ENCODE data around the gene GNGT2.

DNA sequence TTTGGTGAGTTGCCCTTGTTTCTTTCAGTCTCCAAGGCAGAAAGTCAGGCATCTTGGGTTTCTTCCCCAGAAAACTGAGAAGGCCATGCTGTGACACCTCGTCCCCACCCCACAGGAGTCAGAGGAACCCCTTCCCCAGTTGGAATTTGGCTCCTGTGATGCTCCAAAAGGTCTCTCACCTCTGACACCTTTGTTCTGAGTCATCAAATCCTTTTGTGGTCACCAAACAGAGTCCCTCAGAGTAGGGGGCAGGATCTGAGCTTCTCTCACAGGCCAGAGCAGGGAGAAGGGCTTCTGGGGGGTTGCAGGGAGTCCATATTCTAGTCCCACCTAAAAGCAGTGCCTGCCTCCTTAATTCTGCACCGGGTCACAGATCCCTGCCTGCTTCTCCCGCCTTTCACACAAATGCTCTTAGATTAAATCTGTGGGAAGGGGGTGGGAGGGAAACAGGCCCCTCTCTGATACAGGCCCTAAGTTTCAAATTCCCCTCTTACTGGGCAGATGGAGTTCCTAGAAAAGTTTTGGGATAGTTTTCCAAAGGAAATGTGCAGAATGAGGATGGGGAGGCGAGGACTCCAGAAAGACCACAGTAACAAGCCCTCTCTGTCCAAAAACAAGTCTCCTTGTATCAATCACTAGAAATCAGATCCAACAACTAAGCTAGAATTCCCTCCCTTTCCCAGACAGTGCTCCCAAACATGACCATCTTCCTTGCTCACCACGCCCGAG lies 18.9 kb upstream of the GNGT2 start:
- TF ChIP-seq, protein P1, sequence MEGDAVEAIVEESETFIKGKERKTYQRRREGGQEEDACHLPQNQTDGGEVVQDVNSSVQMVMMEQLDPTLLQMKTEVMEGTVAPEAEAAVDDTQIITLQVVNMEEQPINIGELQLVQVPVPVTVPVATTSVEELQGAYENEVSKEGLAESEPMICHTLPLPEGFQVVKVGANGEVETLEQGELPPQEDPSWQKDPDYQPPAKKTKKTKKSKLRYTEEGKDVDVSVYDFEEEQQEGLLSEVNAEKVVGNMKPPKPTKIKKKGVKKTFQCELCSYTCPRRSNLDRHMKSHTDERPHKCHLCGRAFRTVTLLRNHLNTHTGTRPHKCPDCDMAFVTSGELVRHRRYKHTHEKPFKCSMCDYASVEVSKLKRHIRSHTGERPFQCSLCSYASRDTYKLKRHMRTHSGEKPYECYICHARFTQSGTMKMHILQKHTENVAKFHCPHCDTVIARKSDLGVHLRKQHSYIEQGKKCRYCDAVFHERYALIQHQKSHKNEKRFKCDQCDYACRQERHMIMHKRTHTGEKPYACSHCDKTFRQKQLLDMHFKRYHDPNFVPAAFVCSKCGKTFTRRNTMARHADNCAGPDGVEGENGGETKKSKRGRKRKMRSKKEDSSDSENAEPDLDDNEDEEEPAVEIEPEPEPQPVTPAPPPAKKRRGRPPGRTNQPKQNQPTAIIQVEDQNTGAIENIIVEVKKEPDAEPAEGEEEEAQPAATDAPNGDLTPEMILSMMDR (IDR thresholded peaks at IDR 0.05; ENCODE audit: low read depth, low read length, missing input control): no peak
- TF ChIP-seq, protein P2, sequence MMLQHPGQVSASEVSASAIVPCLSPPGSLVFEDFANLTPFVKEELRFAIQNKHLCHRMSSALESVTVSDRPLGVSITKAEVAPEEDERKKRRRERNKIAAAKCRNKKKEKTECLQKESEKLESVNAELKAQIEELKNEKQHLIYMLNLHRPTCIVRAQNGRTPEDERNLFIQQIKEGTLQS (IDR thresholded peaks at IDR 0.05): no peak
- no peak for TF ChIP-seq TAF1 (conservative IDR thresholded peaks at IDR 0.05)
- TF ChIP-seq, protein P3, sequence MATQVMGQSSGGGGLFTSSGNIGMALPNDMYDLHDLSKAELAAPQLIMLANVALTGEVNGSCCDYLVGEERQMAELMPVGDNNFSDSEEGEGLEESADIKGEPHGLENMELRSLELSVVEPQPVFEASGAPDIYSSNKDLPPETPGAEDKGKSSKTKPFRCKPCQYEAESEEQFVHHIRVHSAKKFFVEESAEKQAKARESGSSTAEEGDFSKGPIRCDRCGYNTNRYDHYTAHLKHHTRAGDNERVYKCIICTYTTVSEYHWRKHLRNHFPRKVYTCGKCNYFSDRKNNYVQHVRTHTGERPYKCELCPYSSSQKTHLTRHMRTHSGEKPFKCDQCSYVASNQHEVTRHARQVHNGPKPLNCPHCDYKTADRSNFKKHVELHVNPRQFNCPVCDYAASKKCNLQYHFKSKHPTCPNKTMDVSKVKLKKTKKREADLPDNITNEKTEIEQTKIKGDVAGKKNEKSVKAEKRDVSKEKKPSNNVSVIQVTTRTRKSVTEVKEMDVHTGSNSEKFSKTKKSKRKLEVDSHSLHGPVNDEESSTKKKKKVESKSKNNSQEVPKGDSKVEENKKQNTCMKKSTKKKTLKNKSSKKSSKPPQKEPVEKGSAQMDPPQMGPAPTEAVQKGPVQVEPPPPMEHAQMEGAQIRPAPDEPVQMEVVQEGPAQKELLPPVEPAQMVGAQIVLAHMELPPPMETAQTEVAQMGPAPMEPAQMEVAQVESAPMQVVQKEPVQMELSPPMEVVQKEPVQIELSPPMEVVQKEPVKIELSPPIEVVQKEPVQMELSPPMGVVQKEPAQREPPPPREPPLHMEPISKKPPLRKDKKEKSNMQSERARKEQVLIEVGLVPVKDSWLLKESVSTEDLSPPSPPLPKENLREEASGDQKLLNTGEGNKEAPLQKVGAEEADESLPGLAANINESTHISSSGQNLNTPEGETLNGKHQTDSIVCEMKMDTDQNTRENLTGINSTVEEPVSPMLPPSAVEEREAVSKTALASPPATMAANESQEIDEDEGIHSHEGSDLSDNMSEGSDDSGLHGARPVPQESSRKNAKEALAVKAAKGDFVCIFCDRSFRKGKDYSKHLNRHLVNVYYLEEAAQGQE (IDR thresholded peaks at IDR 0.05): no peak
- TF ChIP-seq, protein P4, sequence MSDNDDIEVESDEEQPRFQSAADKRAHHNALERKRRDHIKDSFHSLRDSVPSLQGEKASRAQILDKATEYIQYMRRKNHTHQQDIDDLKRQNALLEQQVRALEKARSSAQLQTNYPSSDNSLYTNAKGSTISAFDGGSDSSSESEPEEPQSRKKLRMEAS (IDR thresholded peaks at IDR 0.05): no peak
- no peak for TF ChIP-seq RAD21 (IDR thresholded peaks at IDR 0.05)
- TF ChIP-seq FOXA2 (IDR thresholded peaks at IDR 0.05): no peak
- TF ChIP-seq YY1 (IDR thresholded peaks at IDR 0.05): no peak
- no peak for TF ChIP-seq GABPA (IDR thresholded peaks at IDR 0.05 in 1 of 2, conservative IDR thresholded peaks at IDR 0.05 in 1 of 2)
- TF ChIP-seq FOXA1 (IDR thresholded peaks at IDR 0.05): no peak
- no peak for TF ChIP-seq NR2F2 (IDR thresholded peaks at IDR 0.05)
- no peak for TF ChIP-seq JUND (IDR thresholded peaks at IDR 0.05)
- TF ChIP-seq HNF4G (IDR thresholded peaks at IDR 0.05): no peak

All from liver (tissue), 3 donors.